ENCODE measurements around the gene PLAAT2.
"Not testable (repeated sequence)": the region's sequence is repeated elsewhere in the genome, so short reads cannot be mapped to it uniquely, and the experiment has no call there.

Gene PLAAT2

GRCh38 chr11:63563201-63564055, at the start of gene PLAAT2:
PLAAT2 (minus strand) TSS chr11:63563379; CDS start chr11:63563324, 55 bp downstream.
- DNase-seq (ENCODE audit: low read depth in 2 of 2), result no peak

GRCh38 chr11:63612181-63612580, 49.0 kb upstream of the PLAAT2 start:
- no peak for DNase-seq (ENCODE audit: low read depth in 2 of 2)

- DNase-seq (ENCODE audit: low read depth in 2 of 2), result no peak
Observed at GRCh38 chr11:63611395-63611747, 48.2 kb upstream of the PLAAT2 start.

GRCh38 chr11:63610604-63611394, 47.6 kb upstream of the PLAAT2 start:
- no peak for DNase-seq (ENCODE audit: low read depth in 2 of 2)

- no peak for DNase-seq (ENCODE audit: low read depth in 2 of 2)
Observed at GRCh38 chr11:63609971-63610580, 46.9 kb upstream of the PLAAT2 start.

DNA sequence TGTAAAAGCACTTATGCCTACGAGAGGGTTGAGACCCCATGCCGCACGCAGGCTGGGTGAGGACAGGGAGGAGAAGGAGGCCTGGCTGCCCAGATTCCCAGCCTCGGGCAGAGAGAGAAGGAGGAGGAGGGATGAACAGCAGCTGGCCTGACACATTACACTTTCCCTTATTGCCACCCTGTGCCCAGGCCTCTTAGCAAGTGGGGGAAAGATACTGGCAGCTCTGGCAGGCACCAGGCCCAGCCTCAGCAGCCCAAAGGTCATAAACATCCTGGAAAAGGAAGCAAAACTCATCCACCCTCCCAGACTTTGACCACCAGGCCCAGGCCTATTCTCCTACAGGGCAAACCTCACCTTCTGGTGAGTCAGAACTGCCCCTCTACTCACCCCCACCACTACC, 46.4 kb upstream of the PLAAT2 start:
- DNase-seq (ENCODE audit: low read depth in 2 of 2), result no peak

- DNase-seq (ENCODE audit: low read depth in 2 of 2), result peak; percentile 30 to 46
Observed at GRCh38 chr11:63608353-63609345, 45.5 kb upstream of the PLAAT2 start.

GRCh38 chr11:63603180-63603518, 40.0 kb upstream of the PLAAT2 start:
- no peak for DNase-seq (ENCODE audit: low read depth in 2 of 2)

DNA sequence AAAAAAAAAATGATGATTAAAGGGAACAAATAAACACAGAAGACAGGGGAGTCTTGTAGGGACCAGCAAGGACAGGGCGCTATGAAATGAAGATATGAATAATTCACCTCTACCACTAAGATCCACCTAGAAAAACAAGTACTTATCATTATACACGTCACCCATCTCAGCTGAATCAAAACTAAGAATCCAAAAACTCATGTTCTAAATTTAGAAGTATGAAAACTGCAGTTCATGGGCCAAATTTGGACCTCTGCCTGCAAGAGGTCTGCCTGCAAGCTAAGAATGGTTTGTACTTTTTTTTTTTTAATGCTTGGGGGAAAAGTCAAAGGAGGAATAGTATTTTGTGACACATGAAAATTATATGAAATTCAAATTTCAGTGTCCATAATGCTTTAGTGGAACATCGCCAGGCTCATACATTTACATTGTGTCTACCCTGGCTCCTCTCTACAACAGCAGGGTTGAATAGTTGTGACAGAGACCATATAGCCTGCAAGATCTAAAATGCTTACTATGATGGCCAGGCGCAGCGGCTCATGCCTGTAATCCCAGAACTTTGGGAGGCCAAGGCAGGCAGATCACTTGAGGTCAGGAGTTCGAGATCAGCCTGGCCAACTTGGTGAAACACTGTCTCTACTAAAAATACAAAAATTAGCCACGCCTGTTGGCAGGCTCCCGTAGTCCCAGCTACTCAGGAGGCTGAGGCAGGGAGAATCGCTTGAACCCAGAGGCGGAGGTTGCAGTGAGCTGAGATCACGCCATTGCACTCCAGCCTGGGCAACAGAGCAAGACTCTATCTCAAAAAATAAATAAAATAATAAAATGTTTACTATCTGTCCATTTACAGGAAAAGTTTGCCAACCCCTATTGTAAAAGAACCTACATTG, 39.4 kb upstream of the PLAAT2 start:
- peak in 1 of 2 experiments; percentile 5 for DNase-seq (ENCODE audit: low read depth in 2 of 2)

DNA sequence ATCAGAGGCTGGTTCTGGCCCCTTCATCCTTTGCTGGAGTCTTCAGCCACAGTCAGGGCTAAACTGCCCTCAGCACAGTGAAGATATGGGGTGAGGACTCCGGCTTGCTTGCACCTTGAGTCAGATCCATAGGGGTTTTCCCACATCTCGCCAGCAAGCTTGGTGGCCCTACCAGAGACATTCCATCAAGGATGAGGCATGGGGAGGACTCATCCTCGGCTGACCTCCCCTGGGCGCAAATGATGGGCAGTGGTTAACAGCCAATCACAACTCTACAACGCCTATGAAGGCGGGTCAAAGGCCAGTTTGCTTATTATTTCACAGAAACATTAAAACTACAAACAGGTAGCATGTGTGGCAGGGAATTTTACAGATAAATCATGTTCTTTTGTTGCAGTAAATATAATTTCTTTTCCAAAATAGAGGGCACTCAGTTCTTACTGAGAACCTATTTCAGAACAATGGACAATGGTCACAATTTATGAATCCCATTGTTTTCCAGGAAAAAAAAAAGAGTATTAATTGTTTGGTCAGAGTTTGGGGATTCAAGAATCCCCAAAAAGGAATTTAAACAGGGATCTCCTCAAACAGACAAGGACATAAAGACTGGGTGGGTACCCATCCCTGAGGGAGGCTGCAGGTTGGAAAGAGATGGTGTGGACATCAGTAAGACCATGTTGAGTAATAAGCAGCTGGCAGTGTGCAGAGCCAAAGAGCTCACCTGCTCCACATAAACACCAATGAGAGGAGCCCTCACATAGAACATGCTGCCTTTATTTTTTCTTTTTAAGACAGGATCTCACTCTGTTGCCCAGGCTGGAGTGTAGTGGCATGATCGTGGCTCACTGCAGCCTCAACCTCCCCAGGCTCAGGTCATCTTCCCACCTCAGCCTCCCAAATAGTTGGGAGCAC, 36.3 kb upstream of the PLAAT2 start:
- DNase-seq (ENCODE audit: low read depth in 2 of 2), result peak; percentile 26 to 39

DNA sequence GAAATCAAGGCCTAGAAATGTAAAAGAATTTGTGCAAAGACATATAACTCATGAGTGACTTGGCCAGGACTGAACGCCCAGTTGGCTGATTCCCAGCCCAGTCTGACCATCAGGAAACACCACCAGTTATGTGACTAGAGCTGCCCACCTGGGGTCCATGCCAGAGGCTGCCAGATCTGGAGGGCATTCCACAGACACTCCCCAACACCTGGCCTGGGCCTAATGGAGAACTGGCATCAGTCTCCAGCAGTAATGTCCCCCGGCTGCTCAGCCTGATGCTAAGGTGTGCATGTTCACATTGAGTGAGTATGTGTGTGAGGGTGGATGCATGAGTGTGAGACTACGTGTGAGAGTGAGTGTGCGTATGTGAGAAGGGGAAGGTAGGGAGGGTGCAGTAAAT, 35.4 kb upstream of the PLAAT2 start:
- DNase-seq (ENCODE audit: low read depth in 2 of 2), result no peak

GRCh38 chr11:63595296-63595695, 32.1 kb upstream of the PLAAT2 start:
- DNase-seq (ENCODE audit: low read depth in 2 of 2), result no peak

DNA sequence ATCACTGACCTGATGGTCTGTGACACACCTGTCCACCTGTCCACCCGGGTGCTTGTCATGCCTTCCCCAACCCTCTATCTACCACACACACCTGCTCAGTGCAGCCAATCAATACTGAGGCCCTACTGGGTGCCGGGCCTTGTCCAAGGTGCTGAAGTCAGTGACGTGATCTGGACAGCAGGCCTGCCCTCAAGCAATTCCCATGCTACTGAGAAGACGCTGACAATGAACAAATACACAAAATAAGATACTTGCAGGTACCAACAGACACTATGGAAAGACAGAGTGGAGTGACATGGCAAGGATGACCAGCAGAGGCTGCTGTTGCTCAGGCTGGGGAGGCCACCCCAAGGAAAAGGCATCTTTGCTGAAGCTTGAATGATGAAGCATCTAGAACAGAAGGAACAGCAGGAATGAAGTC, 29.8 kb upstream of the PLAAT2 start:
- DNase-seq (ENCODE audit: low read depth in 2 of 2), result no peak

GRCh38 chr11:63590024-63590788, 27.0 kb upstream of the PLAAT2 start:
- no peak for DNase-seq (ENCODE audit: low read depth in 2 of 2)

GRCh38 chr11:63589000-63589399, 25.8 kb upstream of the PLAAT2 start:
- no peak for DNase-seq (ENCODE audit: low read depth in 2 of 2)

DNA sequence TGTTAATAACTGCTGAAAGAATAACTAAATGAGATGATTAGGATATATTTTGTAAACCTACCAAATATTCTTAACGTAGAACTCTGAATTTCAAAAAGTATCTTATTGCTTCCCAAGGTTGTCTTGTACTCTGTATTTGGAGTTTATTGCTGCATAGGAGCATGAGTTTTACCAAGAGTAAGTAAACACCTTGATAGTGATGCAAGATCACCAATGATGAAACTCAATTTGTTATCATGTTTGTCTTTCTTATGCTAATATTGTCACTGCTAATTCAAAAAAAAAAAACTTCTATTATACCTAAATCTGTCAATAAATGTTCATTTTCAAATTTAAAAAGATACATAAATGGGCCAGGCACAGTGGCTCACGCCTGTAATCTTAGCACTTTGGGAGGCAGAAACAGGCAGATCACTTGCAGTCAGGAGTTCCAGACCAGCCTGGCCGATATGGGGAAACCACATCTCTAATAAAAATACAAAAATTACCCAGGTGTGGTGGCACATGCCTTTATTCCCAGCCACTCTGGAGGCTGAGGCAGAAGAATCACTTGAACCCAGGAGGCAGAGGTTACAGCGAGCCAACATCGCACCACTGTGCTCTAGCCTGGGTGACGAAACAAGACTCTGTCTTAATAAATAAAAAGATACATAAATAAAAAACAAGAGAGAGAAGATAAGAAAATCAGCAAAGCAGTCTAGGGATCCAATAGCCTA, 23.4 kb upstream of the PLAAT2 start:
- DNase-seq (ENCODE audit: low read depth in 2 of 2), result no peak

- DNase-seq (ENCODE audit: low read depth in 2 of 2), result no peak
Observed at GRCh38 chr11:63583357-63583677, 20.1 kb upstream of the PLAAT2 start.

GRCh38 chr11:63581224-63581623, 18.0 kb upstream of the PLAAT2 start:
- not testable (repeated sequence) for DNase-seq (ENCODE audit: low read depth in 2 of 2)
